Mucosa of descending colon (tissue), 3 donors: Measurements from ENCODE around the gene DNAH7. TPM values are rescaled to one million over a fixed set of nuclear protein-coding genes. Genes with fewer than 3 reads are reported as not detected.
A peak's percentile ranks its signal among the peaks of the same experiment; 100 is the strongest.

Source experiments
- ATAC-seq: fragments of 200-7000 bp; cut with Tn5 transposase; one replicate; pipeline ENCODE4 v1.9.1; 2020; ENCODE audit warnings: mild to moderate bottlenecking, moderate library complexity
- DNase-seq, 3 donors: peaks; one replicate each; pipeline ENCODE4 v3.0.0-alpha.2; 2020
- H3K36me3 ChIP-seq: fragments of 200-600 bp; one replicate; pipeline ENCODE4 v1.8.0; 2021; ENCODE audit warnings: low read depth, mild to moderate bottlenecking
- H3K4me1 ChIP-seq: fragments of 200-600 bp; one replicate; pipeline ENCODE4 v1.8.0; 2021; ENCODE audit warnings: low read depth, mild to moderate bottlenecking
- H3K4me3 ChIP-seq: fragments of 200-600 bp; one replicate; pipeline ENCODE4 v1.8.0; 2021; ENCODE audit warnings: mild to moderate bottlenecking
- H3K9me3 ChIP-seq: fragments of 200-600 bp; one replicate; pipeline ENCODE4 v1.8.0; 2021; ENCODE audit warnings: mild to moderate bottlenecking
- CTCF ChIP-seq: fragments of 200-600 bp; IDR thresholded peaks from one replicate; pipeline ENCODE4 v1.8.0; 2022; ENCODE audit warnings: antibody characterized with exemption, mild to moderate bottlenecking
- intact Hi-C, 2 donors: fragments of 100-400 bp; cut with DNase I in 1 of 2; cut with micrococcal nuclease in 1 of 2; formaldehyde crosslinking; loops; one replicate each; pipeline versions ENCODE4 v1.11.0 to v1.11.1; 2022; cut with DNase I, micrococcal nuclease
- long read RNA-seq, 2 donors: library from polyadenylated mRNA; unstranded; transcript quantifications; one replicate each; pipeline ENCODE4 v2.0.0, GENCODE V29; 2019 to 2021
- total RNA-seq, 3 donors: library from RNA; stranded (reverse); fragmentation: NEBNext Ultra II Directional in 2 of 3; extraction: Animal tissue kit (Norgen Biotek cat#: 25700) in 2 of 3; gene quantifications; one replicate each; pipeline versions ENCODE4 v1.2.1 to v1.2.4, GENCODE V29; 2021 to 2023
- donor health status: DM: no; HTN: no; CAD: no; lungs with moderate emphysema.
- donor health status: DM: no; HTN: no; CAD: no.
- donor health status: DM: no; HTN: yes; CAD: no.

The DNAH7 gene
- 1 to 10 TPM; 3.0 to 9.3 (median 5.5) TPM for total RNA-seq
- long read RNA-seq, donor 1, partial matches to known transcripts, result 1 of 1 reads
- long read RNA-seq, donor 1, other reads (novel, unspliced or antisense), result 0 of 1 reads
- long read RNA-seq, donor 2, result 0 reads

- peak; percentile 94 for DNase-seq
- intact Hi-C loops, result loop anchor here in 1 of 2 donors (5.0 kb wide), 1 partner anchor 406 kb away; no protein-coding TSS in a partner anchor
- Histone ChIP-seq H3K4me3 (peak within 1 kb of the TSS; percentile 83), H3K36me3 (no peaks in the 10 kb centered on the region), H3K9me3 (no peaks in the 10 kb centered on the region), H3K4me1 (peaks cover 6% of the 10 kb centered on the region)
- peak; percentile 92 for TF ChIP-seq CTCF
- ATAC-seq, result peak; percentile 98
Measured at GRCh38 chr2:196068271-196069209, at the start of gene DNAH7. DNAH7 (minus strand) TSS chr2:196068837; CDS start chr2:196068711, 126 bp downstream.

- no peak overlapping the region for H3K4me3 ChIP-seq
- TF ChIP-seq CTCF, result no peak
- no peaks in the 10 kb centered on the region for H3K36me3 ChIP-seq
- no peak for ATAC-seq
- intact Hi-C loops, result no loop called here
- no peaks in the 10 kb centered on the region for H3K4me1 ChIP-seq
- H3K9me3 ChIP-seq, result no peaks in the 10 kb centered on the region
- no peak for DNase-seq
Measured at GRCh38 chr2:196117214-196117705, 48.6 kb upstream of the DNAH7 start.

GRCh38 chr2:196113061-196113974, 44.7 kb upstream of the DNAH7 start:
- Histone ChIP-seq H3K36me3 (no peaks in the 10 kb centered on the region), H3K4me1 (no peaks in the 10 kb centered on the region), H3K4me3 (no peak overlapping the region), H3K9me3 (no peaks in the 10 kb centered on the region)
- intact Hi-C loops, result no loop called here
- ATAC-seq, result no peak
- no peak for DNase-seq
- no peak for TF ChIP-seq CTCF

GRCh38 chr2:196112418-196113034, 43.9 kb upstream of the DNAH7 start:
- TF ChIP-seq CTCF, result no peak
- ATAC-seq, result no peak
- no peaks in the 10 kb centered on the region for H3K4me1 ChIP-seq
- DNase-seq, result no peak
- no peak overlapping the region for H3K4me3 ChIP-seq
- intact Hi-C loops, result no loop called here
- H3K9me3 ChIP-seq, result no peaks in the 10 kb centered on the region
- no peaks in the 10 kb centered on the region for H3K36me3 ChIP-seq

GRCh38 chr2:196108604-196109003, 40.0 kb upstream of the DNAH7 start:
- ATAC-seq, result no peak
- no peak for TF ChIP-seq CTCF
- Histone ChIP-seq H3K36me3 (no peaks in the 10 kb centered on the region), H3K9me3 (no peaks in the 10 kb centered on the region), H3K4me3 (no peak overlapping the region), H3K4me1 (no peaks in the 10 kb centered on the region)
- intact Hi-C loops, result no loop called here
- DNase-seq, result no peak
